ENCODE results near the gene TSFM. TPM values are rescaled to one million over a fixed set of nuclear protein-coding genes. Genes with fewer than 3 reads are reported as not detected.

The TSFM gene
- total and polyA plus RNA-seq, 2 of the 4 experiments (the other 2 are of a cell fraction), result 11.5 to 14.0 TPM

GRCh38 chr12:57750561-57751431 is 31.8 kb upstream of the TSFM start (continued):
- TF ChIP-seq CEBPB (IDR thresholded peaks at IDR 0.05; ENCODE audit: low read depth, low read length) (no peak), POLR2A (IDR thresholded peaks at IDR 0.05; ENCODE audit: low read depth, low read length) (no peak), RCOR1 (IDR thresholded peaks at IDR 0.05; ENCODE audit: insufficient replicate concordance, low read length) (no peak)

- dilution Hi-C loops (cut with HindIII; ENCODE audit: low sequenced_read_pairs, unreplicated experiment), result no loop called here
Measured at GRCh38 chr12:57751432-57751787, 31.2 kb upstream of the TSFM start.

More at GRCh38 chr12:57751432-57751787, 31.2 kb upstream of the TSFM start:
- no peaks in the 10 kb centered on the region for H3K9me3 ChIP-seq (ENCODE audit: control insufficient read depth, insufficient read depth, low read length)
- no peak for DNase-seq
- H3K23ac ChIP-seq (ENCODE audit: low read depth, low read length), result peak overlapping the region; percentile 95
- 7% methylated on average over 4 of the region's 8 CpGs; no CpG with 5 or more reads in 1 of the 2 experiments for WGBS, 2 experiments (ENCODE audit: extremely low coverage in 2 of 2, insufficient read length in 1 of 2)
- peak overlapping the region; percentile 73 for H4K91ac ChIP-seq (ENCODE audit: insufficient read depth, low read depth, low read length)
- peak overlapping the region; percentile 96 for H3K4me2 ChIP-seq (ENCODE audit: low read depth, low read length)
- H3K79me1 ChIP-seq (ENCODE audit: low read depth in 1 of 2, low read length in 2 of 2), result peaks cover 18 to 43% of the 10 kb centered on the region in 2 experiments; a peak in 3 of 4 replicates
- H4K20me1 ChIP-seq (ENCODE audit: insufficient read depth, low read length), result peaks cover 7% of the 10 kb centered on the region; the same call in 1 of the 2 replicates
- BruUV-seq (replicated peaks), result TSS peak; percentile 72
- ChIA-PET POLR2A (ENCODE audit: unreplicated experiment) (no interaction called here), CTCF (interaction anchor here (1.1 kb wide), 1 partner anchor 14 kb away, joined by 3 read pairs; no protein-coding TSS in a partner anchor)
- H3K56ac ChIP-seq (ENCODE audit: extremely low read depth, insufficient read depth, low read length), result peak overlapping the region; percentile 91
- peaks cover 10% of the 10 kb centered on the region for H3K27me3 ChIP-seq (ENCODE audit: control insufficient read depth, insufficient read depth, low read length)
- peaks cover 15% of the 10 kb centered on the region for H3K9me1 ChIP-seq (ENCODE audit: insufficient read depth, low read length)
- peak overlapping the region; percentile 40; the same call in 1 of the 3 replicates for H2BK15ac ChIP-seq (ENCODE audit: low read depth, low read length)
- peaks cover 23% of the 10 kb centered on the region for H3K36me3 ChIP-seq (ENCODE audit: control insufficient read depth, insufficient read depth, low read length)
- H2BK20ac ChIP-seq (ENCODE audit: low read depth, low read length), result no peak overlapping the region
- peak overlapping the region; percentile 59 for H3K4me3 ChIP-seq (ENCODE audit: insufficient read depth, low read depth, low read length)
- peak overlapping the region; percentile 90 for H3K27ac ChIP-seq (ENCODE audit: insufficient read depth, low read length)
- peak overlapping the region; percentile 21; the same call in 1 of the 2 replicates for H2BK120ac ChIP-seq (ENCODE audit: low read depth, low read length)
- H2AK9ac ChIP-seq (replicated peaks; ENCODE audit: low read depth, low read length, poor library complexity), result peak overlapping the region; percentile 97
- peak overlapping the region; percentile 56 for H3K18ac ChIP-seq (ENCODE audit: low read depth, low read length)
- in situ Hi-C loops (cut with MboI; ENCODE audit: low sequenced_read_pairs) (no loop called here), intact Hi-C loops (cut with micrococcal nuclease) (no loop called here)
- H2BK5ac ChIP-seq (ENCODE audit: low read depth, low read length, poor library complexity, severe bottlenecking), result peak overlapping the region; percentile 79
- peak overlapping the region; percentile 56 to 93 for H4K8ac ChIP-seq (ENCODE audit: low read depth in 2 of 2, low read length in 2 of 2)
- TF ChIP-seq RAD21 (IDR thresholded peaks at IDR 0.05; ENCODE audit: low read length), result no peak
- TF ChIP-seq POLR2A (IDR thresholded peaks at IDR 0.05; ENCODE audit: low read depth, low read length), result no peak
- no peak for TF ChIP-seq MAFK (IDR thresholded peaks at IDR 0.05; ENCODE audit: low read depth, low read length)
- no peak for TF ChIP-seq MAZ (IDR thresholded peaks at IDR 0.05; ENCODE audit: borderline replicate concordance, low read depth, low read length)
- TF ChIP-seq FOS (IDR thresholded peaks at IDR 0.05; ENCODE audit: low read depth, low read length), result no peak
- TF ChIP-seq SMC3 (IDR thresholded peaks at IDR 0.05; ENCODE audit: low read depth, low read length), result no peak
- TF ChIP-seq MXI1 (IDR thresholded peaks at IDR 0.05; ENCODE audit: borderline replicate concordance, low read depth, low read length), result no peak
- no peak for TF ChIP-seq BHLHE40 (IDR thresholded peaks at IDR 0.05; ENCODE audit: low read depth, low read length)
- no peak for TF ChIP-seq CTCF (conservative IDR thresholded peaks at IDR 0.05; ENCODE audit: low read depth, low read length)
- TF ChIP-seq RFX5 (IDR thresholded peaks at IDR 0.05; ENCODE audit: low read depth, low read length), result no peak
- no peak for TF ChIP-seq CHD1 (IDR thresholded peaks at IDR 0.05; ENCODE audit: low read depth, low read length)
- peak overlapping the region; percentile 91 for H3K4ac ChIP-seq (ENCODE audit: low read depth, low read length)
- H3K9ac ChIP-seq (ENCODE audit: low read depth, low read length), result peak overlapping the region; percentile 88
- H2AK5ac ChIP-seq (ENCODE audit: low read depth, low read length), result peak overlapping the region; percentile 90
- peak overlapping the region; percentile 38 for H2AFZ ChIP-seq (replicated peaks; ENCODE audit: low read length, poor library complexity)
- H4K5ac ChIP-seq (ENCODE audit: low read depth, low read length), result peak overlapping the region; percentile 59
- peak overlapping the region; percentile 97 for H3K14ac ChIP-seq (replicated peaks; ENCODE audit: low read depth, low read length)
- no peak for ATAC-seq (ENCODE audit: low read depth)
- H3K4me1 ChIP-seq (ENCODE audit: control insufficient read depth, insufficient read depth, low read length), result peaks cover 7% of the 10 kb centered on the region
